Adrenal gland (tissue), 12 donors: Measurements from ENCODE around the gene NHLH2. TPM values are rescaled to one million over a fixed set of nuclear protein-coding genes. Genes with fewer than 3 reads are reported as not detected.
A peak's percentile ranks its signal among the peaks of the same experiment; 100 is the strongest.

Experiments used
- DNase-seq, 7 donors: peaks; one replicate each; pipeline ENCODE4 v3.0.0-alpha.2; 2019 to 2020
- H3K27ac ChIP-seq, 5 donors: fragments of 200-600 bp; sonication (generic) in 4 of 5; 1 replicate in 3 of 5; 2 replicates in 2 of 5; pipeline versions ENCODE4 v1.5.1 to v1.8.0; 2016 to 2020; ENCODE audit warnings: mild to moderate bottlenecking in 1 of 5
- H3K27me3 ChIP-seq: fragments of 200-600 bp; 2 replicates; pipeline ENCODE4 v1.8.0; 2021
- H3K36me3 ChIP-seq, 2 donors: fragments of 200-600 bp; replicated peaks in 1 of 2; 1 replicate in 1 of 2; 2 replicates in 1 of 2; pipeline versions ENCODE4 v1.5.1 to v1.8.0; 2018 to 2022
- H3K4me1 ChIP-seq, 2 donors: fragments of 200-600 bp; replicated peaks in 1 of 2; 1 replicate in 1 of 2; 2 replicates in 1 of 2; pipeline versions ENCODE4 v1.5.1 to v1.8.0; 2018 to 2021
- H3K4me3 ChIP-seq, 4 donors: fragments of 200-600 bp; sonication (generic) in 3 of 4; one replicate each; pipeline ENCODE4 v1.5.1; 2016 to 2018
- H3K9me3 ChIP-seq, 3 donors: fragments of 200-600 bp; sonication (generic) in 1 of 3; replicated peaks in 1 of 3; 1 replicate in 2 of 3; 2 replicates in 1 of 3; pipeline versions ENCODE4 v1.5.1 to v1.8.0; 2016 to 2021
- POLR2A ChIP-seq, 2 donors: fragments of 450-650 bp; IDR thresholded peaks; one replicate each; pipeline ENCODE4 v1.6.1; 2017; ENCODE audit warnings: antibody characterized with exemption in 2 of 2, mild to moderate bottlenecking in 2 of 2, moderate library complexity in 1 of 2
- WGBS, 4 donors: extraction: QIAGEN DNeasy Blood & Tissue Kit in 2 of 4; methylation state at CpG; one replicate each; pipeline versions ENCODE4 v1.1.5 to v1.1.7; 2013 to 2017; 5-methylcytosine and 5-hydroxymethylcytosine counted together
- intact Hi-C, 2 donors: fragments of 100-400 bp; cut with DNase I; formaldehyde crosslinking; loops; one replicate each; pipeline versions ENCODE4 v1.14.1 to v1.15.0; 2022 to 2023
- polyA plus RNA-seq, 3 donors: library from polyadenylated mRNA; stranded (reverse); fragments of 200-250 nt in 2 of 3; fragments of 350-450 nt in 1 of 3; fragmentation: Illumina TruSeq in 1 of 3; extraction: RNeasy Lipid Tissue Mini Kit (QIAGEN cat#74804) in 1 of 3; gene quantifications; one replicate each; pipeline ENCODE4 v1.2.3, GENCODE V29; 2013 to 2014
- total RNA-seq, 9 donors: library from RNA; depleted of rRNA in 4 of 9; stranded (reverse); fragments of >200 nt in 4 of 9; fragments of 120-200 nt in 1 of 9; fragmentation: NEBNext Ultra II Directional in 1 of 9; extraction: Animal tissue kit (Norgen Biotek cat#: 25700) in 1 of 9; gene quantifications; one replicate each; pipeline versions ENCODE4 v1.1.0 to v1.2.4, GENCODE V29; 2013 to 2023
- TF ChIP-seq, protein P1 (sequence below), 6 experiments: fragments of 450-650 bp in 4 of 6; fragments of 200-600 bp in 2 of 6; sonication (generic) in 1 of 6; IDR thresholded peaks; 1 replicate in 5 of 6; 2 replicates in 1 of 6; pipeline versions ENCODE4 v1.5.1 to v1.8.0; 2016 to 2021; ENCODE audit warnings: antibody characterized with exemption in 6 of 6, mild to moderate bottlenecking in 2 of 6, moderate library complexity in 1 of 6
- donor health status: healthy with polysubstance abuse.
- donor health status: Bipolar disorder and iron deficiency.
- donor health status: DM: yes; HTN: yes; CAD: no.
- donor health status: DM: no; HTN: no; CAD: no.
- donor health status: DM: no; HTN: no; CAD: no.
- donor health status: DM: yes; HTN: yes; CAD: no.

The NHLH2 gene
- total and polyA plus RNA-seq, 12 donors, result not detected

DNA sequence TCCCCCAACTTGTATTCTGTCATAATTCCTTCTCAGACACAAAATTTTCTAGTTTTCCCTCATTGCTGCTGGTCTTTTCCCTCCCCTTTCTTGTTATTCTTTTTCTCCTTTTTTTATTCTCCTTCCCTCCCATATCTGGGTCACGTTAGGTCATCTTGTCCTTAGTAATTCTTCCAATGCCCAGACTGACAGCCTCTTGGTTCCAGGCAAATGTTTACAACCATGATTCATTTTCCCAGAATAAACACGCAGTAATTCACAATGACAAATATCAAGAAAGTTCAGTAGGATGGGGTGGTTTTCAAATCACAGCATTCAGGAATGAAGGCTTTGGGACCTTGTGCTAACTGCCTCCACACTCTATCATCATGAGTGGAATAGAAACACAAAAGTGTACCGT is 25.2 kb downstream of the NHLH2 start:
- DNase-seq, result peak in 1 of 7 donors; percentile 24
- no peak overlapping the region for H3K4me3 ChIP-seq
- intact Hi-C loops, result no loop called here
- H3K27me3 ChIP-seq, result no peaks in the 10 kb centered on the region
- no peaks in the 10 kb centered on the region for H3K36me3 ChIP-seq
- H3K4me1 ChIP-seq, result peaks cover 6 to 11% of the 10 kb centered on the region in 2 donors
- no peak for TF ChIP-seq POLR2A (IDR thresholded peaks at IDR 0.05)
- TF ChIP-seq, protein P1, sequence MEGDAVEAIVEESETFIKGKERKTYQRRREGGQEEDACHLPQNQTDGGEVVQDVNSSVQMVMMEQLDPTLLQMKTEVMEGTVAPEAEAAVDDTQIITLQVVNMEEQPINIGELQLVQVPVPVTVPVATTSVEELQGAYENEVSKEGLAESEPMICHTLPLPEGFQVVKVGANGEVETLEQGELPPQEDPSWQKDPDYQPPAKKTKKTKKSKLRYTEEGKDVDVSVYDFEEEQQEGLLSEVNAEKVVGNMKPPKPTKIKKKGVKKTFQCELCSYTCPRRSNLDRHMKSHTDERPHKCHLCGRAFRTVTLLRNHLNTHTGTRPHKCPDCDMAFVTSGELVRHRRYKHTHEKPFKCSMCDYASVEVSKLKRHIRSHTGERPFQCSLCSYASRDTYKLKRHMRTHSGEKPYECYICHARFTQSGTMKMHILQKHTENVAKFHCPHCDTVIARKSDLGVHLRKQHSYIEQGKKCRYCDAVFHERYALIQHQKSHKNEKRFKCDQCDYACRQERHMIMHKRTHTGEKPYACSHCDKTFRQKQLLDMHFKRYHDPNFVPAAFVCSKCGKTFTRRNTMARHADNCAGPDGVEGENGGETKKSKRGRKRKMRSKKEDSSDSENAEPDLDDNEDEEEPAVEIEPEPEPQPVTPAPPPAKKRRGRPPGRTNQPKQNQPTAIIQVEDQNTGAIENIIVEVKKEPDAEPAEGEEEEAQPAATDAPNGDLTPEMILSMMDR (IDR thresholded peaks at IDR 0.05), result no peak
- peaks cover 0 to 6% (median 0%) of the 10 kb centered on the region in 3 donors for H3K9me3 ChIP-seq
- H3K27ac ChIP-seq, result no peak overlapping the region
- 26 to 39% (median 33%) methylated on average over 3 of the region's 3 CpGs for WGBS, 4 donors

DNA sequence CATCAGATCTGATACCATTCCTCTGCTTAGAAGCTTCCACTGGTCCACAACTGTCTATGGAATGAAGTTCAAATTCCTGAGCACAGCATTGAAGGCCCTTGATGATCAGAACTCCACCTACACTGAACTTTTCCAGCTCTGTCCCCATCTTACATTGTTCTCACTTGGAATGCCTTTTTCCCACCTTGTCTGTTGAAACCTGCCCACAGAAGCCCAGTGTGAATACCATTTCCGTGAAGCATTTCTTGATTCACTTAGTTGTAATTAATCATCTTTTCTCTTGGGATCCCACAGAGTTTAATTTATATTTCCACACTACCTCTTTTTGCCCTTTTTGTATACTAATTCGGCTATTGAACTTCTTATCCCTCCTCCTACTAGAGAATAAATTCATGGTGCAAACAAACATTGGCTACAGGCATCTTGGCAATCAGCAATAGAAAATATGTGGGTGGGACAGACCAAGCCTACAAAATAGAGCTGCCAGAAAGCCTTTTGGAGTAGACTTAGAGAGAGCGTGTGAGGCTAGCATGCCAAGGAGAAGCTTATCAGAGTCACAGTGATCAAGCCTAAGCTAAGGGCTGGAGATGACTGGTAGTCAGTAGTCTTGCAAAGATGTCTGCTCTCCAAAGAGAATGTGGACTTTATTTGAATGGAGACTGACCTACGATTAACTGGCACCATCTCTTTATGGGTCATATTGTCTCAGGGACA is 26.1 kb downstream of the NHLH2 start:
- DNase-seq, result no peak
- Histone ChIP-seq H3K27me3 (no peaks in the 10 kb centered on the region), H3K27ac (no peak overlapping the region), H3K36me3 (no peaks in the 10 kb centered on the region), H3K4me3 (no peak overlapping the region), H3K4me1 (peaks cover 6 to 11% of the 10 kb centered on the region in 2 donors), H3K9me3 (peaks cover 0 to 6% (median 0%) of the 10 kb centered on the region in 3 donors)
- intact Hi-C loops, result no loop called here
- 54 to 65% (median 62%) methylated on average over 4 of the region's 4 CpGs for WGBS, 4 donors
- TF ChIP-seq, protein P1 (IDR thresholded peaks at IDR 0.05), result no peak
- no peak for TF ChIP-seq POLR2A (IDR thresholded peaks at IDR 0.05)

DNA sequence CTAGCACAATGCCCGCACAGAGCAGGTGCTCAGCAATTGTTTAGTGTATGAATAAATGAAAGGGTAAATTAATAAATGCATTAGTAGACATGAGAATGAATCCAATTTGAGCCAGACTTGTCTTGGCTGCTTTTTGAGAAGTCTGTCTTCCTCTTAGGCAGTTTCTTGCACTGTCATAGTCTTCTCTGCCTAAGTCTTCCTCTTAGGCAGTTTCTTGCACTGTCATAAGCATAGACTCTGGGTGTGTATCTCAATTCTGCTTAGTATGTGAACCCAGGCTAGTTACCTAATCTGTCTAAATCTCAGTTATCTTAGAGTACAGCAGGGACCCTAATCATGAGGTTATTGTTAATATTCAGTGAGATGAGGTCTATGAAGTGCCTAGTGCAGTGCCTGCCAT is 27.2 kb downstream of the NHLH2 start:
- intact Hi-C loops, result no loop called here
- no peaks in the 10 kb centered on the region for H3K27me3 ChIP-seq
- H3K36me3 ChIP-seq, result no peaks in the 10 kb centered on the region
- no peak overlapping the region for H3K4me3 ChIP-seq
- TF ChIP-seq, protein P1 (IDR thresholded peaks at IDR 0.05), result no peak
- TF ChIP-seq POLR2A (IDR thresholded peaks at IDR 0.05), result no peak
- no peak for DNase-seq
- 91 to 97% (median 96%) methylated on average over 1 of the region's 1 CpG for WGBS, 4 donors
- H3K9me3 ChIP-seq, result peaks cover 0 to 6% (median 0%) of the 10 kb centered on the region in 3 donors
- peaks cover 6 to 11% of the 10 kb centered on the region in 2 donors for H3K4me1 ChIP-seq
- no peak overlapping the region for H3K27ac ChIP-seq

DNA sequence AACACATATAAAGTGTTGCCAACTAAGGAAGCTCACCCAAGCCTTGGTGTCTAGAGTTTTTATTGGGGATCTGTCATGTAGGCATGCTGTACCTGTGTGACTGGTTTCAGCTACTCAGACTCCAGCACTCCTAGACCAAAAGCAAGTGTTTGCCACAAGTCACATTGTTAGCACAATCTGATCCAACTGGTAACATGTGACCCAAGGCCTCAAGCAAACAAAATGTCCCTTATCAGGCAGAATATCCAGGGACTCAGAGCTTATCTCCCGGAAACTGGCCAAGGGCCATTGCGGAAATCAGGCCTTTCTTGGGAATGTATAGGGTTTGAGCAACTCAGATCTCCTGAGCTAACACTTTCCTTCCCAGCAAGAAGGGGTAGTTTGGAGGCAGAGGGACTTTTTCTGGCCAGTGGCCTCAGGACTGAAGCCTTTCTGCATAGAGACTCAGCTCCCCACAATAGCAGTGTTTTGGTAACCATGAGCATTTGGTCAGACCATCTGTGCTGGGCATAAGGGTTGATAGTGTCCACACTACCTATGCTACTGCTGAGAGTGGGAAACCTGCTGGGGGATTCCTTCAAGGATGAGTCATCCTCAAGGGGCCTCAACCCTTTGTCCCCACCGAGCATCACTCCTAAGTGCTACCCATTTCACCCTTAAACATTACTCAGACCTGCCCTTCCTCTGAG is 29.6 kb downstream of the NHLH2 start:
- no peaks in the 10 kb centered on the region for H3K9me3 ChIP-seq
- H3K4me3 ChIP-seq, result no peak overlapping the region
- 43 to 67% (median 53%) methylated on average over 3 of the region's 3 CpGs for WGBS, 4 donors
- intact Hi-C loops, result no loop called here
- H3K36me3 ChIP-seq, result no peaks in the 10 kb centered on the region
- peaks cover 6 to 11% of the 10 kb centered on the region in 2 donors for H3K4me1 ChIP-seq
- no peaks in the 10 kb centered on the region for H3K27me3 ChIP-seq
- no peak for TF ChIP-seq POLR2A (IDR thresholded peaks at IDR 0.05)
- TF ChIP-seq, protein P1 (IDR thresholded peaks at IDR 0.05), result no peak
- DNase-seq, result peak in 3 of 7 donors; percentile 20 to 44 (median 32)
- H3K27ac ChIP-seq, result no peak overlapping the region
